ENCODE results near the gene PDE4C. TPM values are rescaled to one million over a fixed set of nuclear protein-coding genes. Genes with fewer than 3 reads are reported as not detected.
A peak's percentile ranks its signal among the peaks of the same experiment; 100 is the strongest.

Gene PDE4C
- total and polyA plus RNA-seq, 9 of the 15 experiments (the other 6 are each of a cell fraction or from before 2014, with no cell fraction given), result 0.04 to 0.91 (median 0.20) TPM; not detected in 1

DNA sequence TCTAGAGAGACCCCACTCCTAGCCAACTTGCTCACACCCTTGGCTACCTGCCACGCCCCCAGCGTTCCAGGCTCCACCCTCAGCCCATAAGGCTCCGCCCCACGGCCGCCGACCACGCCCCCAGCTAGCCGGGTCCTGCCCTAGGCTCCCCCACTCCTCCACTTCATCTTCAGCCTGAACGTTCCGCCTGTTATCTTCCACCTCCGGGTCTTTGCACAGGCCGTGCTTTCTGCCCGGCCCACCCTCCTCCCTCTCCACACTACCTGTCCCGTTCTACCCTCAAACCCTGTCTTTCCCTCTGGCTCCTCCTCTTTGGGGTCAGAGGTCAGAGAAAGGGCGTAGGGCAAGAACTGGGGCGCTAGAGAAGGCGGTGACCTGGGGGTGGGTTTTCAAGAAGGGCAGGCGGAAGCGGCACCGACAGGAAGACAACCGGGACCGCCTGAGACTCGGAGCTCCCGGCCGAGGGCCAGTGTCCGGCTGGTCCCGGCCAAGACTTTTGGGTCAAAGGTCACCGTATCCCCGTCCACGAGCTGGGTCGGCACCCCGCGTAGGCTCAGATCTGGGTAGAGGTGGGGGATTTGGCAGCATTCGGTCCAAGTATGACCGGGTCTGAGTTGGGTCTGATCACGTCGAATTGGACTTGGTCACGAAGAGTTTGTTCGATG lies 2.2 kb downstream of the PDE4C start (continued):
- TF ChIP-seq TOE1 (IDR thresholded peaks at IDR 0.05; ENCODE audit: borderline replicate concordance) (peak; percentile 97), TOE1 (CRISPR knock-in tag; IDR thresholded peaks at IDR 0.05; ENCODE audit: borderline replicate concordance, low read depth) (0 out of 2 replicates have a peak, but pooled peaks have one; percentile 49), NBN (IDR thresholded peaks at IDR 0.05; ENCODE audit: low read depth) (peak; percentile 97), RHOXF2B (CRISPR knock-in tag; conservative IDR thresholded peaks at IDR 0.05) (no peak), TRIM24 (IDR thresholded peaks at IDR 0.05) (peak; percentile 25 to 96; a peak in 3 of 4 replicates), EGR1 (conservative IDR thresholded peaks at IDR 0.05) (peak; percentile 60; the same call in 1 of the 2 replicates), ZBTB17 (CRISPR knock-in tag; IDR thresholded peaks at IDR 0.05) (peak; percentile 63), HIVEP1 (CRISPR knock-in tag; IDR thresholded peaks at IDR 0.05) (no peak), HNRNPL (IDR thresholded peaks at IDR 0.05; ENCODE audit: low read depth, low read length) (no peak), CHD2 (IDR thresholded peaks at IDR 0.05; ENCODE audit: low read depth, low read length) (0 out of 2 replicates have a peak, but pooled peaks have one; percentile 28), DPF2 (IDR thresholded peaks at IDR 0.05) (peak; percentile 89), CC2D1A (IDR thresholded peaks at IDR 0.05) (peak; percentile 71; the same call in 1 of the 2 replicates), HDAC6 (IDR thresholded peaks at IDR 0.05; ENCODE audit: low read depth, low read length) (no peak), LEF1 (IDR thresholded peaks at IDR 0.05) (peak; percentile 88), E2F3 (CRISPR knock-in tag; IDR thresholded peaks at IDR 0.05) (0 out of 2 replicates have a peak, but pooled peaks have one; percentile 44)
- TF ChIP-seq, protein P1, sequence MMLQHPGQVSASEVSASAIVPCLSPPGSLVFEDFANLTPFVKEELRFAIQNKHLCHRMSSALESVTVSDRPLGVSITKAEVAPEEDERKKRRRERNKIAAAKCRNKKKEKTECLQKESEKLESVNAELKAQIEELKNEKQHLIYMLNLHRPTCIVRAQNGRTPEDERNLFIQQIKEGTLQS (IDR thresholded peaks at IDR 0.05), result no peak; the same call in 1 of the 2 replicates
- TF ChIP-seq, protein P1 (CRISPR knock-in tag; conservative IDR thresholded peaks at IDR 0.05), result peak; percentile 70; the same call in 1 of the 2 replicates
- TF ChIP-seq, protein P2, sequence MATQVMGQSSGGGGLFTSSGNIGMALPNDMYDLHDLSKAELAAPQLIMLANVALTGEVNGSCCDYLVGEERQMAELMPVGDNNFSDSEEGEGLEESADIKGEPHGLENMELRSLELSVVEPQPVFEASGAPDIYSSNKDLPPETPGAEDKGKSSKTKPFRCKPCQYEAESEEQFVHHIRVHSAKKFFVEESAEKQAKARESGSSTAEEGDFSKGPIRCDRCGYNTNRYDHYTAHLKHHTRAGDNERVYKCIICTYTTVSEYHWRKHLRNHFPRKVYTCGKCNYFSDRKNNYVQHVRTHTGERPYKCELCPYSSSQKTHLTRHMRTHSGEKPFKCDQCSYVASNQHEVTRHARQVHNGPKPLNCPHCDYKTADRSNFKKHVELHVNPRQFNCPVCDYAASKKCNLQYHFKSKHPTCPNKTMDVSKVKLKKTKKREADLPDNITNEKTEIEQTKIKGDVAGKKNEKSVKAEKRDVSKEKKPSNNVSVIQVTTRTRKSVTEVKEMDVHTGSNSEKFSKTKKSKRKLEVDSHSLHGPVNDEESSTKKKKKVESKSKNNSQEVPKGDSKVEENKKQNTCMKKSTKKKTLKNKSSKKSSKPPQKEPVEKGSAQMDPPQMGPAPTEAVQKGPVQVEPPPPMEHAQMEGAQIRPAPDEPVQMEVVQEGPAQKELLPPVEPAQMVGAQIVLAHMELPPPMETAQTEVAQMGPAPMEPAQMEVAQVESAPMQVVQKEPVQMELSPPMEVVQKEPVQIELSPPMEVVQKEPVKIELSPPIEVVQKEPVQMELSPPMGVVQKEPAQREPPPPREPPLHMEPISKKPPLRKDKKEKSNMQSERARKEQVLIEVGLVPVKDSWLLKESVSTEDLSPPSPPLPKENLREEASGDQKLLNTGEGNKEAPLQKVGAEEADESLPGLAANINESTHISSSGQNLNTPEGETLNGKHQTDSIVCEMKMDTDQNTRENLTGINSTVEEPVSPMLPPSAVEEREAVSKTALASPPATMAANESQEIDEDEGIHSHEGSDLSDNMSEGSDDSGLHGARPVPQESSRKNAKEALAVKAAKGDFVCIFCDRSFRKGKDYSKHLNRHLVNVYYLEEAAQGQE (IDR thresholded peaks at IDR 0.05; ENCODE audit: borderline replicate concordance), result peak; percentile 28; the same call in 1 of the 2 replicates
- TF ChIP-seq, protein P2 (CRISPR knock-in tag; IDR thresholded peaks at IDR 0.05; ENCODE audit: low read depth), result peak; percentile 57; the same call in 1 of the 2 replicates
- TF ChIP-seq, protein P3, sequence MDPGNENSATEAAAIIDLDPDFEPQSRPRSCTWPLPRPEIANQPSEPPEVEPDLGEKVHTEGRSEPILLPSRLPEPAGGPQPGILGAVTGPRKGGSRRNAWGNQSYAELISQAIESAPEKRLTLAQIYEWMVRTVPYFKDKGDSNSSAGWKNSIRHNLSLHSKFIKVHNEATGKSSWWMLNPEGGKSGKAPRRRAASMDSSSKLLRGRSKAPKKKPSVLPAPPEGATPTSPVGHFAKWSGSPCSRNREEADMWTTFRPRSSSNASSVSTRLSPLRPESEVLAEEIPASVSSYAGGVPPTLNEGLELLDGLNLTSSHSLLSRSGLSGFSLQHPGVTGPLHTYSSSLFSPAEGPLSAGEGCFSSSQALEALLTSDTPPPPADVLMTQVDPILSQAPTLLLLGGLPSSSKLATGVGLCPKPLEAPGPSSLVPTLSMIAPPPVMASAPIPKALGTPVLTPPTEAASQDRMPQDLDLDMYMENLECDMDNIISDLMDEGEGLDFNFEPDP (CRISPR knock-in tag; IDR thresholded peaks at IDR 0.05), result no peak
